ENCODE results near the gene SDK1.

- TF ChIP-seq, protein P1, sequence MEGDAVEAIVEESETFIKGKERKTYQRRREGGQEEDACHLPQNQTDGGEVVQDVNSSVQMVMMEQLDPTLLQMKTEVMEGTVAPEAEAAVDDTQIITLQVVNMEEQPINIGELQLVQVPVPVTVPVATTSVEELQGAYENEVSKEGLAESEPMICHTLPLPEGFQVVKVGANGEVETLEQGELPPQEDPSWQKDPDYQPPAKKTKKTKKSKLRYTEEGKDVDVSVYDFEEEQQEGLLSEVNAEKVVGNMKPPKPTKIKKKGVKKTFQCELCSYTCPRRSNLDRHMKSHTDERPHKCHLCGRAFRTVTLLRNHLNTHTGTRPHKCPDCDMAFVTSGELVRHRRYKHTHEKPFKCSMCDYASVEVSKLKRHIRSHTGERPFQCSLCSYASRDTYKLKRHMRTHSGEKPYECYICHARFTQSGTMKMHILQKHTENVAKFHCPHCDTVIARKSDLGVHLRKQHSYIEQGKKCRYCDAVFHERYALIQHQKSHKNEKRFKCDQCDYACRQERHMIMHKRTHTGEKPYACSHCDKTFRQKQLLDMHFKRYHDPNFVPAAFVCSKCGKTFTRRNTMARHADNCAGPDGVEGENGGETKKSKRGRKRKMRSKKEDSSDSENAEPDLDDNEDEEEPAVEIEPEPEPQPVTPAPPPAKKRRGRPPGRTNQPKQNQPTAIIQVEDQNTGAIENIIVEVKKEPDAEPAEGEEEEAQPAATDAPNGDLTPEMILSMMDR (IDR thresholded peaks at IDR 0.05), result no peak
- no peak for TF ChIP-seq POLR2A (IDR thresholded peaks at IDR 0.05)
Measured at GRCh38 chr7:3650844-3651243, 349.8 kb downstream of the SDK1 start.

All from uterus (tissue), 2 donors.